Fibroblast of the aortic adventitia (primary cell): ENCODE results near the gene DPM1. TPM values are rescaled to one million over a fixed set of nuclear protein-coding genes. Genes with fewer than 3 reads are reported as not detected.

Experiments used
- DNase-seq: peaks from one replicate; pipeline ENCODE4 v3.0.0-alpha.2; 2010; ENCODE audit warnings: low read depth
- H3K4me3 ChIP-seq: 2 replicates; pipeline ENCODE4 v1.5.1; 2011; ENCODE audit warnings: low read depth, mild to moderate bottlenecking, control low read depth, low read length, moderate library complexity
- total RNA-seq: library from RNA; depleted of rRNA; stranded (reverse); fragments of >200 nt; gene quantifications from 2 replicates; pipeline ENCODE4 v1.2.3, GENCODE V29; 2012; ENCODE audit warnings: low replicate concordance
- TF ChIP-seq, protein P1 (sequence below): IDR thresholded peaks from 2 replicates; pipeline ENCODE4 v1.5.1; 2011; ENCODE audit warnings: mild to moderate bottlenecking, low read length, control low read depth, inconsistent platforms; ENCODE audit not compliant: insufficient read depth

The DPM1 gene
- total RNA-seq, 1 donor, result 70.8 TPM

GRCh38 chr20:50904067-50904570 is 54.2 kb downstream of the DPM1 start:
- H3K4me3 ChIP-seq, result no peak overlapping the region
- TF ChIP-seq, protein P1, sequence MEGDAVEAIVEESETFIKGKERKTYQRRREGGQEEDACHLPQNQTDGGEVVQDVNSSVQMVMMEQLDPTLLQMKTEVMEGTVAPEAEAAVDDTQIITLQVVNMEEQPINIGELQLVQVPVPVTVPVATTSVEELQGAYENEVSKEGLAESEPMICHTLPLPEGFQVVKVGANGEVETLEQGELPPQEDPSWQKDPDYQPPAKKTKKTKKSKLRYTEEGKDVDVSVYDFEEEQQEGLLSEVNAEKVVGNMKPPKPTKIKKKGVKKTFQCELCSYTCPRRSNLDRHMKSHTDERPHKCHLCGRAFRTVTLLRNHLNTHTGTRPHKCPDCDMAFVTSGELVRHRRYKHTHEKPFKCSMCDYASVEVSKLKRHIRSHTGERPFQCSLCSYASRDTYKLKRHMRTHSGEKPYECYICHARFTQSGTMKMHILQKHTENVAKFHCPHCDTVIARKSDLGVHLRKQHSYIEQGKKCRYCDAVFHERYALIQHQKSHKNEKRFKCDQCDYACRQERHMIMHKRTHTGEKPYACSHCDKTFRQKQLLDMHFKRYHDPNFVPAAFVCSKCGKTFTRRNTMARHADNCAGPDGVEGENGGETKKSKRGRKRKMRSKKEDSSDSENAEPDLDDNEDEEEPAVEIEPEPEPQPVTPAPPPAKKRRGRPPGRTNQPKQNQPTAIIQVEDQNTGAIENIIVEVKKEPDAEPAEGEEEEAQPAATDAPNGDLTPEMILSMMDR, result no peak
- DNase-seq, result no peak

- H3K4me3 ChIP-seq, result no peak overlapping the region
- TF ChIP-seq, protein P1, result no peak
- DNase-seq, result no peak
Observed at GRCh38 chr20:50903353-50904051, 54.8 kb downstream of the DPM1 start.

DNA sequence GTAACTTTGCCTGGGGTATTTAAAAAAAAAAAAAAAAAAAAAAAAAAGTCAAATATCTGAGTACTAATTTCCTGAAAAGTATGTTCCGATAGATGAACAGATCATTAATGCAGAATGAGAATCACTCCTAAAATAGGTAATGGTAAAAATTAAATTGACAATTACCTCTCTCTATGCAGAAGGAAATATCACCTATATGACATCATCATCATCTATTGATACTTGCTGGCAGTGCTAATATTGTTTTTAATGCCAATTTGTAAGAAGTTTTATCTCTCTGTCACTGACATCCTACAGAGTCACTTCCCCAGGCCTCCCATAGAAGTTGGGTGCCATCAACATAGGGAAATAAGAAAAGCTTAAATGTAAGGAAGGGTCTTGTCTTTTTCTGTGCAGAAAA is 57.0 kb downstream of the DPM1 start:
- no peak for DNase-seq
- H3K4me3 ChIP-seq, result no peak overlapping the region
- TF ChIP-seq, protein P1, result no peak

- no peak overlapping the region for H3K4me3 ChIP-seq
- TF ChIP-seq, protein P1, result no peak
- DNase-seq, result no peak
Observed at GRCh38 chr20:50900261-50900660, 58.1 kb downstream of the DPM1 start.

- DNase-seq, result peak; percentile 55
- H3K4me3 ChIP-seq, result no peak overlapping the region
- TF ChIP-seq, protein P1, result no peak
Observed at GRCh38 chr20:50898475-50898874, 59.9 kb downstream of the DPM1 start.

GRCh38 chr20:50895111-50895830 is 63.1 kb downstream of the DPM1 start:
- TF ChIP-seq, protein P1, result no peak
- no peak for DNase-seq

More at GRCh38 chr20:50895111-50895830, 63.1 kb downstream of the DPM1 start:
- no peak overlapping the region for H3K4me3 ChIP-seq
